ENCODE measurements around the gene MUC5B. TPM values are rescaled to one million over a fixed set of nuclear protein-coding genes. Genes with fewer than 3 reads are reported as not detected.

MUC5B gene
- total RNA-seq, 1 donor from 2014 or later, result 57.5 TPM

DNA sequence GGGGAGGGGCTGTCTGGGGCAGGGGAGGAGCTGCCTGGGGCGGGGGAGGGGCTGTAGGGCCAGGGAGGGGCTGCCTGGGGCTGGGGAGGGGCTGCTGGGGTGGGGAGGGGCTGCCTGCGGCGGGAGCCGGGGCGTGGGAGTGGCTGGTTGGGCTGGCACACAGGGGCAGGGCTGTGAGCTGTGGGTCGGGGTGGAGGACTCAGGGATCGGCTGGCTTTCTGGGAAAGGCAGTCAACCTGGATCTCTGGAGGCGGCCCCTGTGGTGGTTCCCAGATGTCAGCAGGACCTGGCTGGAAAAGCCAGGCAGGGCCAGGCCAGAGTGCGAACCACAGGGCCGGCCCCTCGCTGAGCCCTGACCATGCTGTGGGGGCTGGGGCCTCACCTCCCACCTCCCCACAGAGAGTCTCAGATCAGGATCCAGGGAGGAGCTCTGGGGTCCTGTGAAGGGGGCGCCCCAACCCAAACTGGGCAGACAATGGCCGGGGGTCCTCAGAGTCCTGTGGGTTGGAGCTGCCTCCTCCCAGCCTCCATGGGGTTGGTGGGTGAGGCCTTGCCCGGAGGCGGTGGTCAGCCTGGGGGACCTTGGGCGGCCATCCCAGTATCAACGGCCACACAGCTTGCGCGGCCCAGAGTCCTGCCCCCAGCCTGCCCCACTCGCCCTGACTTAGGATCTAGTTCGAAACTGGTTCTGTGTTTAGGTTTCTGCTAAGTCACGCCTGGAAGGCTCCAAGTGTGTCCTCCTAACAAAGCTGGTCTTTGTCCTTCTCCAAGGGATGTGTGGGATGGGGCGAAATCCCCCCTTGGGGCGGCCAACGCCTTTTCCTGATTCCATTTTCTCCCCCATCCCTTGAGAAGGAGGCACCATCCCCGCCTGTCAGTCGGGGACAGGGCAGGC is 1.9 kb downstream of the MUC5B start:
- H3K4me1 ChIP-seq, result no peaks in the 10 kb centered on the region
- TF ChIP-seq, protein P1, sequence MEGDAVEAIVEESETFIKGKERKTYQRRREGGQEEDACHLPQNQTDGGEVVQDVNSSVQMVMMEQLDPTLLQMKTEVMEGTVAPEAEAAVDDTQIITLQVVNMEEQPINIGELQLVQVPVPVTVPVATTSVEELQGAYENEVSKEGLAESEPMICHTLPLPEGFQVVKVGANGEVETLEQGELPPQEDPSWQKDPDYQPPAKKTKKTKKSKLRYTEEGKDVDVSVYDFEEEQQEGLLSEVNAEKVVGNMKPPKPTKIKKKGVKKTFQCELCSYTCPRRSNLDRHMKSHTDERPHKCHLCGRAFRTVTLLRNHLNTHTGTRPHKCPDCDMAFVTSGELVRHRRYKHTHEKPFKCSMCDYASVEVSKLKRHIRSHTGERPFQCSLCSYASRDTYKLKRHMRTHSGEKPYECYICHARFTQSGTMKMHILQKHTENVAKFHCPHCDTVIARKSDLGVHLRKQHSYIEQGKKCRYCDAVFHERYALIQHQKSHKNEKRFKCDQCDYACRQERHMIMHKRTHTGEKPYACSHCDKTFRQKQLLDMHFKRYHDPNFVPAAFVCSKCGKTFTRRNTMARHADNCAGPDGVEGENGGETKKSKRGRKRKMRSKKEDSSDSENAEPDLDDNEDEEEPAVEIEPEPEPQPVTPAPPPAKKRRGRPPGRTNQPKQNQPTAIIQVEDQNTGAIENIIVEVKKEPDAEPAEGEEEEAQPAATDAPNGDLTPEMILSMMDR (IDR thresholded peaks at IDR 0.05), result no peak
- ATAC-seq (no peak), DNase-seq (peak; percentile 27)
- no peaks in the 10 kb centered on the region for H3K9me3 ChIP-seq
- intact Hi-C loops (cut with DNase I), result no loop called here
- H3K27me3 ChIP-seq (ENCODE audit: low read depth), result peaks cover 72% of the 10 kb centered on the region
- H3K36me3 ChIP-seq, result no peaks in the 10 kb centered on the region
- H3K4me3 ChIP-seq, result no peak overlapping the region
- no peak overlapping the region for H3K27ac ChIP-seq

DNA sequence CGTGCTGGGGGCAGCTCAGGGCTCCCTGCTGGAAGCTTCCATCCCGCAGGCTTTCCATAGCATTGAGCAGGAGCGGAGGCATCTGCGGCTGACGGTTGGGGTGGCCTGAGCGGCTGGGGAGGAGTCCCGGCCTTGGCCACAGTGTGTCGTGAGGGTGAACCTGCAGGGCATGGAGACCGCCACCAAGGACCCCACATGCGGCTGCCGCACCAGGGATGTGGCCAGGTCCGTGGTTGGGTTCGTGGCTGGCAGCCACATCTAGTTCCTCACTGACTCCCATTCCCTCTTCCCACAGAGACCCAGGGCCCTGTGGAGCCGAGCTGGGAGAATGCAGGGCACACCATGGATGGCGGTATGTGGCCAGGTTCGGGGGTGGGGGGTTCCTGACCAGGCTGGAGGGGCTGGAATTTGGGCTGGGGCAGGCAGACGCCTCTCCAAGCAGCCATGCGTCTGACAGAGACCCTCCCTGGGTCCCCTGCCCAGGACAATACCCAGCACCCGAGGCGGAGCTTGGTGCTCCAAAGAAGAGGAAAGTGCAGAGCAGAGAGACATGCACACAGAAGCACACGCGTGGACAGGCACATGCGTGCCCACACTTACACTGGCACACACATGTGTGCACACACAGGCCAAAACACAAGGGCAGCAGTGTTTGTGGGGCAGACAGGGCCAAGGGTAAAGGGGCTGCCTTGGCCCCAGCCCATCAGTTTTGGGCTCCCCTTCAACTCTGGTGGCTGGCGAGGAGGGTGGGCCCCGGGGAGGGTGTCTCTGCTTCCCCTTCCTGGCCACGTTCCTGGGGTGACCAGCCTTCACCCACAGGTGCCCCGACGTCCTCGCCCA is 2.7 kb downstream of the MUC5B start:
- Histone ChIP-seq H3K27ac (no peak overlapping the region), H3K4me1 (no peaks in the 10 kb centered on the region), H3K4me3 (no peak overlapping the region), H3K36me3 (no peaks in the 10 kb centered on the region), H3K27me3 (ENCODE audit: low read depth) (peaks cover 72% of the 10 kb centered on the region), H3K9me3 (no peaks in the 10 kb centered on the region)
- intact Hi-C loops (cut with DNase I), result no loop called here
- TF ChIP-seq, protein P1 (IDR thresholded peaks at IDR 0.05), result no peak
- DNase-seq (peak; percentile 25), ATAC-seq (no peak)

DNA sequence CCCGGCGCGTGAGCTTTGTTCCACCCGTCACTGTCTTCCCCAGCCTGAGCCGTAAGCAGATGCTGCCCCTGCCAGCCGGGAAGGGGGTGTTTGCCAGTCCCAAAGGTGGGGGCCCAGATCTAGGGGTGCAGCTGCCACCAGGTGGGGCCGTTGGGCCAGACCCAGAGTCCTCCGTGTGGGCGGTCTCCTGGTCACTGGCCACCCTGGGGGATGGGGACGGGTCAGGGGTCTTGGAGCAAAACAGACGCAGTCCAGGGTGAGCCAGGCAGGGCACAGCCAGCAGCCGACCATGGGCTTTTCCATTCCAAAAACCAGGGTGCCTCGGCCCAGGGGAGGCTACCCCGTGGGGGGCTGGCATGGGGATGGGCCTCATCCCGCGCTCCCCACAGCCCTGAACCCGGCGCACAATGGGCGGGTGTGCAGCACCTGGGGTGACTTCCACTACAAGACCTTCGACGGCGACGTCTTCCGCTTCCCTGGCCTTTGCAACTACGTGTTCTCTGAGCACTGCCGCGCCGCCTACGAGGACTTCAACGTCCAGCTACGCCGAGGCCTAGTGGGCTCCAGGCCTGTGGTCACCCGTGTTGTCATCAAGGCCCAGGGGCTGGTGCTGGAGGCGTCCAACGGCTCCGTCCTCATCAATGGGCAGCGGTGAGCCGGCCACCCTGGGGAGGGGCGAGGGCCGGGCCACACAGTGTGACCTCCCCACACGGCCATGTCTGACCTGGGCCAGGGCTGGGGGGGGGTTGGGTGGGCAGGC is 3.5 kb downstream of the MUC5B start:
- peaks cover 65% of the 10 kb centered on the region for H3K27me3 ChIP-seq (ENCODE audit: low read depth)
- H3K36me3 ChIP-seq, result no peaks in the 10 kb centered on the region
- TF ChIP-seq, protein P1 (IDR thresholded peaks at IDR 0.05), result no peak
- intact Hi-C loops (cut with DNase I), result no loop called here
- H3K4me3 ChIP-seq, result no peak overlapping the region
- DNase-seq, result peak; percentile 51
- no peak overlapping the region for H3K27ac ChIP-seq
- H3K9me3 ChIP-seq, result no peaks in the 10 kb centered on the region
- ATAC-seq, result no peak
- H3K4me1 ChIP-seq, result no peaks in the 10 kb centered on the region

DNA sequence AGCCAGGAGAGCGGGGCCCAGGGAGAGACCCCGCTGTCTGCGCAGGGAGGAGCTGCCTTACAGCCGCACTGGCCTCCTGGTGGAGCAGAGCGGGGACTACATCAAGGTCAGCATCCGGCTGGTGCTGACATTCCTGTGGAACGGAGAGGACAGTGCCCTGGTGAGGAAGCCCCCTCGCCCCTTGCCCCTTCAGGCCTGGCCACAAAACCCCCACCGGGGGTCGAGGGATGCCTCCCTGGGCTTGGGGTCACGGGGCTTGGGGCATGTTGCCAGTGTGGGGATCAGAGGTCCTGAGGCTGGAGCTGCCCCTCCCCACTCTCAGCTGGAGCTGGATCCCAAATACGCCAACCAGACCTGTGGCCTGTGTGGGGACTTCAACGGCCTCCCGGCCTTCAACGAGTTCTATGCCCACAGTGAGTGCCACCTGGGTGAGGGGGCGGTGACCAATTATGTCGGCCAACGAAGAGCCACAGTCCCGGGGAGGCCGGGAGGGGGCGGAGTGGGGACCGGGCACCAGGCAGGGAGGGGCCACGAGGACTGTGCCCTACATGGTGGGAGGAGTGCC is 4.2 kb downstream of the MUC5B start:
- intact Hi-C loops (cut with DNase I), result no loop called here
- no peaks in the 10 kb centered on the region for H3K4me1 ChIP-seq
- H3K27ac ChIP-seq, result no peak overlapping the region
- no peaks in the 10 kb centered on the region for H3K36me3 ChIP-seq
- no peak overlapping the region for H3K4me3 ChIP-seq
- ATAC-seq, result no peak
- TF ChIP-seq, protein P1 (IDR thresholded peaks at IDR 0.05), result no peak
- peaks cover 59% of the 10 kb centered on the region for H3K27me3 ChIP-seq (ENCODE audit: low read depth)
- peak; percentile 32 for DNase-seq
- H3K9me3 ChIP-seq, result no peaks in the 10 kb centered on the region
